GM23338 (cell line): ENCODE results near the gene NHS. TPM values are rescaled to one million over a fixed set of nuclear protein-coding genes. Genes with fewer than 3 reads are reported as not detected.

Experiments
- ATAC-seq: fragments of 200-7000 bp; cut with Tn5 transposase; 3 replicates; pipeline ENCODE4 v1.9.1; 2020
- DNase-seq: peaks from one replicate; pipeline ENCODE4 v3.0.0-alpha.2; 2015; ENCODE audit warnings: low spot score
- H2AFZ ChIP-seq: fragments of 200-600 bp; sonication (generic); 2 replicates; pipeline ENCODE4 v1.8.0; 2016; ENCODE audit warnings: antibody characterized with exemption, mild to moderate bottlenecking, moderate library complexity
- H3F3A ChIP-seq: fragments of 200-600 bp; sonication (generic); replicated peaks from 2 replicates; pipeline ENCODE4 v1.8.0; 2017; ENCODE audit warnings: antibody characterized with exemption, mixed run types, low read depth
- H3K27ac ChIP-seq: fragments of 200-600 bp; sonication (generic); 2 replicates; pipeline ENCODE4 v1.6.1; 2016; ENCODE audit warnings: low read depth
- H3K27me3 ChIP-seq: fragments of 200-600 bp; sonication (generic); 2 replicates; pipeline ENCODE4 v1.8.0; 2016; ENCODE audit warnings: mild to moderate bottlenecking, mixed run types, moderate library complexity; ENCODE audit not compliant: insufficient read depth
- H3K36me3 ChIP-seq: fragments of 200-600 bp; sonication (generic); 2 replicates; pipeline ENCODE4 v1.8.0; 2016; ENCODE audit warnings: mild to moderate bottlenecking; ENCODE audit not compliant: insufficient read depth
- H3K4me1 ChIP-seq: fragments of 200-600 bp; sonication (generic); 2 replicates; pipeline ENCODE4 v1.8.0; 2016; ENCODE audit warnings: mild to moderate bottlenecking, moderate library complexity; ENCODE audit not compliant: insufficient read depth
- H3K4me2 ChIP-seq: fragments of 200-600 bp; sonication (generic); 2 replicates; pipeline ENCODE4 v1.7.1; 2017; ENCODE audit warnings: mixed run types
- H3K4me3 ChIP-seq: fragments of 200-600 bp; sonication (generic); 2 replicates; pipeline ENCODE4 v1.6.1; 2016; ENCODE audit warnings: mixed run types
- H3K79me2 ChIP-seq: fragments of 200-600 bp; sonication (generic); replicated peaks from 2 replicates; pipeline ENCODE4 v1.8.0; 2017; ENCODE audit warnings: mild to moderate bottlenecking; ENCODE audit not compliant: insufficient read depth
- H3K9me2 ChIP-seq: fragments of 200-600 bp; sonication (generic); 2 replicates; pipeline ENCODE4 v1.8.0; 2017; ENCODE audit not compliant: insufficient read depth
- H4K20me1 ChIP-seq: fragments of 200-600 bp; sonication (generic); replicated peaks from 2 replicates; pipeline ENCODE4 v1.8.0; 2017; ENCODE audit warnings: mild to moderate bottlenecking; ENCODE audit not compliant: insufficient read depth
- H3K27ac Mint-ChIP-seq: 2 replicates; pipeline ENCODE4 v1.8.0; 2020; ENCODE audit warnings: inconsistent platforms, mild to moderate bottlenecking, moderate library complexity, mixed read lengths
- H3K27me3 Mint-ChIP-seq: 3 replicates; pipeline ENCODE4 v1.8.0; 2022; ENCODE audit warnings: low read depth, mild to moderate bottlenecking, moderate library complexity, mixed read lengths, inconsistent platforms; ENCODE audit not compliant: insufficient read depth, poor library complexity
- H3K36me3 Mint-ChIP-seq: 3 replicates; pipeline ENCODE4 v1.8.0; 2021; ENCODE audit warnings: low read depth, mild to moderate bottlenecking, inconsistent platforms, moderate library complexity, mixed read lengths
- H3K4me1 Mint-ChIP-seq: 3 replicates; pipeline ENCODE4 v1.8.0; 2020; ENCODE audit warnings: mild to moderate bottlenecking, inconsistent platforms, mixed read lengths
- H3K4me3 Mint-ChIP-seq: 3 replicates; pipeline ENCODE4 v1.8.0; 2021; ENCODE audit warnings: moderate library complexity, mild to moderate bottlenecking, inconsistent platforms, mixed read lengths
- H3K9me3 Mint-ChIP-seq: 3 replicates; pipeline ENCODE4 v1.8.0; 2020; ENCODE audit warnings: moderate library complexity, mild to moderate bottlenecking, inconsistent platforms, mixed read lengths
- CREB1 ChIP-seq: fragments of 250-450 bp; sonication (Bioruptor Pico); IDR thresholded peaks from 2 replicates; pipeline ENCODE4 v1.5.0; 2020; ENCODE audit warnings: low read depth, mild to moderate bottlenecking, moderate library complexity
- EZH2 ChIP-seq: fragments of 200-600 bp; sonication (generic); IDR thresholded peaks from one replicate; pipeline ENCODE4 v1.8.0; 2017; ENCODE audit warnings: antibody characterized with exemption, mild to moderate bottlenecking, low read depth; ENCODE audit not compliant: unreplicated experiment
- EZH2phosphoT487 ChIP-seq: fragments of 200-600 bp; sonication (generic); IDR thresholded peaks from one replicate; pipeline ENCODE4 v1.8.1; 2018; ENCODE audit warnings: antibody characterized with exemption; ENCODE audit not compliant: unreplicated experiment
- JUNB ChIP-seq: IDR thresholded peaks from one replicate; pipeline ENCODE4 v1.6.1; 2016; ENCODE audit warnings: antibody characterized with exemption; ENCODE audit not compliant: unreplicated experiment
- NANOG ChIP-seq: IDR thresholded peaks from 2 replicates; pipeline ENCODE4 v1.6.1; 2016; ENCODE audit warnings: antibody characterized with exemption, borderline replicate concordance
- STAT1 ChIP-seq: IDR thresholded peaks from one replicate; pipeline ENCODE4 v1.6.1; 2016; ENCODE audit warnings: antibody characterized with exemption; ENCODE audit not compliant: unreplicated experiment
- ZNF114 ChIP-seq: fragments of 250-450 bp; sonication (Bioruptor Pico); IDR thresholded peaks from 2 replicates; pipeline ENCODE4 v1.5.0; 2020; ENCODE audit warnings: mild to moderate bottlenecking, moderate library complexity
- ZNF331 ChIP-seq: fragments of 250-450 bp; sonication (Bioruptor Pico); IDR thresholded peaks from 2 replicates; pipeline ENCODE4 v1.5.0; 2020; ENCODE audit warnings: low read depth, mild to moderate bottlenecking, moderate library complexity
- polyA plus RNA-seq: library from polyadenylated mRNA; unstranded; fragments of >200 nt; fragmentation: Nextera tagmentation; extraction: Ambion mirVana; gene quantifications from 2 replicates; pipeline ENCODE4 v1.2.1, GENCODE V29; 2016
- total RNA-seq: library from RNA; depleted of rRNA; stranded (reverse); fragments of >200 nt; shearing (Covaris generic); gene quantifications from 2 replicates; pipeline ENCODE4 v1.2.3, GENCODE V29; 2014
- TF ChIP-seq, protein P1 (sequence below), 2 experiments: fragments of 200-600 bp in 1 of 2; sonication (generic) in 1 of 2; conservative IDR thresholded peaks; 2 replicates each; pipeline versions ENCODE4 v1.5.1 to v1.6.1; 2016 to 2017; ENCODE audit warnings: antibody characterized with exemption in 2 of 2, low read depth in 2 of 2, mild to moderate bottlenecking in 2 of 2, moderate library complexity in 1 of 2
- TF ChIP-seq, protein P2 (sequence below): IDR thresholded peaks from one replicate; pipeline ENCODE4 v1.6.1; 2018; ENCODE audit warnings: antibody characterized with exemption; ENCODE audit not compliant: unreplicated experiment

The NHS gene
- total and polyA plus RNA-seq, 2 experiments from 2014 or later: 1.8 to 8.2 TPM

DNA sequence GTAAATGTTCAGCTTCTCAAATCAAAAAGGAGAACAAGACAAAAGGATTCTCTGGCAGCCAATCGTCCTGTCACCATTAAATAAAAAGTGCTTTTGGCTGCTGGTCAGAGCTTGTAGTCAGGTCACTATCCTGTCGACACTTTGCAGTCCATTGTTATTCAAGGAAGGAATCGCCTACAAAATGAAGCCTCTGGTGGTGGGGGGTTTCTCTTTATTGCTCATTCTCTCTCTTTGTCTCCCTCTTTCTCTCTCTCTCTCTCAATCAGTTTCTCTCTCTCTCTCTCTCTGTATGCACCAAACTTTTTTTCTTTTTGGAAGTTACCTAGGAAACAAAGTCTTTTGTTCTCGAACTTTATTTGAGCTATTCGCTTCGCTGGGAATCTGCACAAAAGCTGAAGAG is 344.7 kb downstream of the NHS start:
- Mint-ChIP-seq H3K4me1 (peaks cover 26% of the 10 kb centered on the region), H3K27ac (no peak overlapping the region)

DNA sequence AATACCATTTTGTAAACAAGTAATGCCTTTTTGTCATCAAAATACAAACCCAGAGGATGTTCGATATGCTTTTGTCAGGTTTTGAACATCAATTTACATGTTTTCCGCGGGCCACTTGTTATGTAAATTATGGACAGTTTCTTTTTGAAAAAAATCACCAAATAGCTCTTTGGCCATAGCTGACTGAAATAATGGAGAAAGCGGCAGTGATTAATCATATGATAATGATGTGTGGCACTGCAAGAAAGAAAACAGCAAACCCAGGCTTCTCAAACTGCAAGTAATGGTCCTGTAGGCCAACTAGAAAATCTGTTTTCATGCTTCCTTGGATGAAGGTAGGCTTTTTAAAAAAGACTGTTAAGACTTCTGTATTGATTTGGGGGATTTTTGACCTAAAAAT is 346.7 kb downstream of the NHS start:
- Mint-ChIP-seq H3K9me3 (no peaks in the 10 kb centered on the region), H3K27ac (no peak overlapping the region), H3K36me3 (no peaks in the 10 kb centered on the region), H3K4me1 (peaks cover 26% of the 10 kb centered on the region), H3K4me3 (0 out of 3 replicates have a peak overlapping the region, but pooled peaks have one; percentile 7), H3K27me3 (peaks cover 8% of the 10 kb centered on the region)
- H3K79me2 ChIP-seq: no peaks in the 10 kb centered on the region
- no peaks in the 10 kb centered on the region; the same call in 1 of the 2 replicates for H3K27me3 ChIP-seq
- peaks cover 27% of the 10 kb centered on the region for H3K4me1 ChIP-seq
- no peak overlapping the region for H3K27ac ChIP-seq
- no peaks in the 10 kb centered on the region for H3K36me3 ChIP-seq
- no peak for ATAC-seq
- H3F3A ChIP-seq: no peaks in the 10 kb centered on the region
- no peak overlapping the region for H2AFZ ChIP-seq
- DNase-seq: no peak
- no peaks in the 10 kb centered on the region for H3K9me2 ChIP-seq
- H3K4me3 ChIP-seq: peak overlapping the region; percentile 26; the same call in 1 of the 2 replicates
- no peaks in the 10 kb centered on the region for H4K20me1 ChIP-seq
- peak overlapping the region; percentile 57 for H3K4me2 ChIP-seq
- TF ChIP-seq CREB1 (no peak), ZNF331 (CRISPR knock-in tag) (no peak), STAT1 (no peak), EZH2 (no peak), EZH2phosphoT487 (no peak), NANOG (no peak), ZNF114 (no peak), JUNB (no peak)
- TF ChIP-seq, protein P1, sequence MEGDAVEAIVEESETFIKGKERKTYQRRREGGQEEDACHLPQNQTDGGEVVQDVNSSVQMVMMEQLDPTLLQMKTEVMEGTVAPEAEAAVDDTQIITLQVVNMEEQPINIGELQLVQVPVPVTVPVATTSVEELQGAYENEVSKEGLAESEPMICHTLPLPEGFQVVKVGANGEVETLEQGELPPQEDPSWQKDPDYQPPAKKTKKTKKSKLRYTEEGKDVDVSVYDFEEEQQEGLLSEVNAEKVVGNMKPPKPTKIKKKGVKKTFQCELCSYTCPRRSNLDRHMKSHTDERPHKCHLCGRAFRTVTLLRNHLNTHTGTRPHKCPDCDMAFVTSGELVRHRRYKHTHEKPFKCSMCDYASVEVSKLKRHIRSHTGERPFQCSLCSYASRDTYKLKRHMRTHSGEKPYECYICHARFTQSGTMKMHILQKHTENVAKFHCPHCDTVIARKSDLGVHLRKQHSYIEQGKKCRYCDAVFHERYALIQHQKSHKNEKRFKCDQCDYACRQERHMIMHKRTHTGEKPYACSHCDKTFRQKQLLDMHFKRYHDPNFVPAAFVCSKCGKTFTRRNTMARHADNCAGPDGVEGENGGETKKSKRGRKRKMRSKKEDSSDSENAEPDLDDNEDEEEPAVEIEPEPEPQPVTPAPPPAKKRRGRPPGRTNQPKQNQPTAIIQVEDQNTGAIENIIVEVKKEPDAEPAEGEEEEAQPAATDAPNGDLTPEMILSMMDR (conservative IDR thresholded peaks at IDR 0.05; ENCODE audit: low read depth in 2 of 2): no peak

More for the DNA sequence above, 344.7 kb downstream of the NHS start:
- H2AFZ ChIP-seq: no peak overlapping the region
- H3F3A ChIP-seq: no peaks in the 10 kb centered on the region
- no peaks in the 10 kb centered on the region for H3K9me3 Mint-ChIP-seq
- H3K27me3 ChIP-seq: no peaks in the 10 kb centered on the region; the same call in 1 of the 2 replicates
- H3K27me3 Mint-ChIP-seq: peaks cover 6% of the 10 kb centered on the region
- H3K4me3 ChIP-seq: peak overlapping the region; percentile 43
- ATAC-seq: peak; percentile 70
- no peak overlapping the region for H3K27ac ChIP-seq
- peaks cover 27% of the 10 kb centered on the region for H3K4me1 ChIP-seq
- DNase-seq: peak; percentile 60
- H3K4me2 ChIP-seq: peak overlapping the region; percentile 60
- H3K36me3 Mint-ChIP-seq: no peaks in the 10 kb centered on the region
- H3K4me3 Mint-ChIP-seq: peak overlapping the region; percentile 56; the same call in 2 of the 3 replicates
- H4K20me1 ChIP-seq: no peaks in the 10 kb centered on the region
- H3K36me3 ChIP-seq: no peaks in the 10 kb centered on the region
- TF ChIP-seq ZNF331 (CRISPR knock-in tag) (no peak), NANOG (no peak), CREB1 (no peak)
- TF ChIP-seq, protein P1 (conservative IDR thresholded peaks at IDR 0.05; ENCODE audit: low read depth in 2 of 2): no peak
- TF ChIP-seq, protein P2, sequence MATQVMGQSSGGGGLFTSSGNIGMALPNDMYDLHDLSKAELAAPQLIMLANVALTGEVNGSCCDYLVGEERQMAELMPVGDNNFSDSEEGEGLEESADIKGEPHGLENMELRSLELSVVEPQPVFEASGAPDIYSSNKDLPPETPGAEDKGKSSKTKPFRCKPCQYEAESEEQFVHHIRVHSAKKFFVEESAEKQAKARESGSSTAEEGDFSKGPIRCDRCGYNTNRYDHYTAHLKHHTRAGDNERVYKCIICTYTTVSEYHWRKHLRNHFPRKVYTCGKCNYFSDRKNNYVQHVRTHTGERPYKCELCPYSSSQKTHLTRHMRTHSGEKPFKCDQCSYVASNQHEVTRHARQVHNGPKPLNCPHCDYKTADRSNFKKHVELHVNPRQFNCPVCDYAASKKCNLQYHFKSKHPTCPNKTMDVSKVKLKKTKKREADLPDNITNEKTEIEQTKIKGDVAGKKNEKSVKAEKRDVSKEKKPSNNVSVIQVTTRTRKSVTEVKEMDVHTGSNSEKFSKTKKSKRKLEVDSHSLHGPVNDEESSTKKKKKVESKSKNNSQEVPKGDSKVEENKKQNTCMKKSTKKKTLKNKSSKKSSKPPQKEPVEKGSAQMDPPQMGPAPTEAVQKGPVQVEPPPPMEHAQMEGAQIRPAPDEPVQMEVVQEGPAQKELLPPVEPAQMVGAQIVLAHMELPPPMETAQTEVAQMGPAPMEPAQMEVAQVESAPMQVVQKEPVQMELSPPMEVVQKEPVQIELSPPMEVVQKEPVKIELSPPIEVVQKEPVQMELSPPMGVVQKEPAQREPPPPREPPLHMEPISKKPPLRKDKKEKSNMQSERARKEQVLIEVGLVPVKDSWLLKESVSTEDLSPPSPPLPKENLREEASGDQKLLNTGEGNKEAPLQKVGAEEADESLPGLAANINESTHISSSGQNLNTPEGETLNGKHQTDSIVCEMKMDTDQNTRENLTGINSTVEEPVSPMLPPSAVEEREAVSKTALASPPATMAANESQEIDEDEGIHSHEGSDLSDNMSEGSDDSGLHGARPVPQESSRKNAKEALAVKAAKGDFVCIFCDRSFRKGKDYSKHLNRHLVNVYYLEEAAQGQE: no peak
- no peaks in the 10 kb centered on the region for H3K79me2 ChIP-seq
- H3K9me2 ChIP-seq: no peaks in the 10 kb centered on the region
